ENCODE measurements around the gene THAP5. TPM values are rescaled to one million over a fixed set of nuclear protein-coding genes. Genes with fewer than 3 reads are reported as not detected.

Gene THAP5
- total RNA-seq, 1 donor, result 28.1 TPM

DNA sequence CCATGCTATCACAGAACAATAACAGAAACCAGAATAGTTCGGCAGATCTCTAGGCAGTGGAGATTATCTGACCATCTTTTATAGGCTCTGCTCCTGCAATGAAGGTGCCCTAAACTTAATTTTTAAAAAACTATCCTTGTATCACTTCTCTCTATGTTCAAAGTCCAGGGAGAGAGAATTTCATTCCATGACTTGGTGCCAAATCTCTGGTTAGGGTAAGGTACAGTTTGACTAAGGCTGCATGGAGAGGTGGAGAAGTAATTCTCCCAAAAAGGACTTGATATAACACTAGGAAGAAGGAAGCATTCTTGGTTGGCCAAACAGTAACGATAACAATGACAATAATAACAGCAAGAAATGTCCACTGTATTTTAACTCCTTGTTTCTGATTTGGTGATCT lies 40.1 kb upstream of the THAP5 start:
- TF ChIP-seq, protein P1, sequence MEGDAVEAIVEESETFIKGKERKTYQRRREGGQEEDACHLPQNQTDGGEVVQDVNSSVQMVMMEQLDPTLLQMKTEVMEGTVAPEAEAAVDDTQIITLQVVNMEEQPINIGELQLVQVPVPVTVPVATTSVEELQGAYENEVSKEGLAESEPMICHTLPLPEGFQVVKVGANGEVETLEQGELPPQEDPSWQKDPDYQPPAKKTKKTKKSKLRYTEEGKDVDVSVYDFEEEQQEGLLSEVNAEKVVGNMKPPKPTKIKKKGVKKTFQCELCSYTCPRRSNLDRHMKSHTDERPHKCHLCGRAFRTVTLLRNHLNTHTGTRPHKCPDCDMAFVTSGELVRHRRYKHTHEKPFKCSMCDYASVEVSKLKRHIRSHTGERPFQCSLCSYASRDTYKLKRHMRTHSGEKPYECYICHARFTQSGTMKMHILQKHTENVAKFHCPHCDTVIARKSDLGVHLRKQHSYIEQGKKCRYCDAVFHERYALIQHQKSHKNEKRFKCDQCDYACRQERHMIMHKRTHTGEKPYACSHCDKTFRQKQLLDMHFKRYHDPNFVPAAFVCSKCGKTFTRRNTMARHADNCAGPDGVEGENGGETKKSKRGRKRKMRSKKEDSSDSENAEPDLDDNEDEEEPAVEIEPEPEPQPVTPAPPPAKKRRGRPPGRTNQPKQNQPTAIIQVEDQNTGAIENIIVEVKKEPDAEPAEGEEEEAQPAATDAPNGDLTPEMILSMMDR (IDR thresholded peaks at IDR 0.05; ENCODE audit: insufficient read depth, low read depth, low read length), result no peak
- no peak overlapping the region for H3K4me3 ChIP-seq (ENCODE audit: low read depth, low read length)
- no peak for DNase-seq (ENCODE audit: low read depth)

DNA sequence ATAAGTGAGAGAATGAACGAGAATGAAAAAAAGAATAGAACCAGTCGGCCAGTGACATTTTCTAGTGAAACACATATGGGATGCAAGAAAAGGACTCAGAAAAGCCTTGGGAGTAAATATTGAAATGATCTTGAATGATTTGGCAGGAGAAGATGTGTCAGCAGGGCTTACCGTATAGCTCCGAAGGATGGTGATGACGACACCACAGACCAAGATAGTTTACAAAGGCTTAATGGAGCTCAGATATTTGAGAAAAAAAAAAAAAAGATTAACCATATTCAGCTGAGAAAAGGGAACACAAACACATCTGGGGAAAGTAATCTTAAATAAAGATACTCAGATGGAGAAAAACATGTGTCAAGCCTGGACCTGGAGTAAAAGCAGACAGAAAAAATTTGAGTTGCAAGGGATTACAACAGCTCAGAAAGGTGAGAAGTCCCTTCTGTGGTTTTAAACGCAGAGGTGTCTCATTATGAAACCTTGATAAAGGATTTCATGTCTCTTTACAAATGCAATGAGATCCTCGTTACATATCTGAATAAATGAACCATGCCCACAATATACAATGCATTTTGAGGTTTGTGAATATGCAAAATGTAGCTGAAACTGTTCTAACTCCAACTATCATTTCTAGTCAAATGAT lies 36.2 kb upstream of the THAP5 start:
- TF ChIP-seq, protein P1 (IDR thresholded peaks at IDR 0.05; ENCODE audit: insufficient read depth, low read depth, low read length), result no peak
- no peak overlapping the region for H3K4me3 ChIP-seq (ENCODE audit: low read depth, low read length)
- DNase-seq (ENCODE audit: low read depth), result peak; percentile 70

DNA sequence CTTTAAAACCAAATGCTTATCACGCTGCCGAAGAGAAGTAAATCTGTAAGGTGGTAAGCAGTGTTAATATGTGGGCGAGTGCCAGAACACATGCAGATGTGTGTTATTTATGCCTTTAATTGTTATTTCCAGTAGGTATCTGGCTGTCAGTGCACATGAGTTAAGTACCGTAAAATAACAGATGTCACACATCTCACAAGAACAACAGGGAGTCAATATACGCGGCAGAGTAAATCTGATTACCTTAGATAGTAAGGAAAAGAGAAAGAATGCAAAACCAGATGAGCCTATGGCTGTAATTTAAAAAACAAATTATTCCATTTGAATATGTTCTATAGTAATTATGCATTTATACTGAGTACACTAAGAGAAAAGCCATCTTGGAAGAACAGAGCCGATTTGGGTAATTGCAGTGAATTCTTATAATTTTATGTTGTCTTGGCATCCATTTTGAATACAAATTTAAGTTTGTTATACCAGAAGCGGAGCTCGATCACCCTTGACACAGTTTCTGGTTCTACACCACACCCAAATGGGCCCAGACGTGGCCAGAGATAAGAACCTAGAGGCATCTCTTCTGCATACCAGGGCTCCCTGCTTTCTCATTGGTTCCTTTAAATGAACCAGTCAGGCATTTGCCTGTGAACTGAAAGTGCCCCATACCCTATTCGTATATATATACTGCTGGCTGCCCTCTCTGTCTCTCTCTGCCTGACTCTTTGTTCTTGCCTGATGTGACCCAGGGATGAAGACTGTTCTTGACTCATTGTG lies 35.0 kb upstream of the THAP5 start:
- no peak overlapping the region for H3K4me3 ChIP-seq (ENCODE audit: low read depth, low read length)
- TF ChIP-seq, protein P1 (IDR thresholded peaks at IDR 0.05; ENCODE audit: insufficient read depth, low read depth, low read length), result no peak
- no peak for DNase-seq (ENCODE audit: low read depth)

DNA sequence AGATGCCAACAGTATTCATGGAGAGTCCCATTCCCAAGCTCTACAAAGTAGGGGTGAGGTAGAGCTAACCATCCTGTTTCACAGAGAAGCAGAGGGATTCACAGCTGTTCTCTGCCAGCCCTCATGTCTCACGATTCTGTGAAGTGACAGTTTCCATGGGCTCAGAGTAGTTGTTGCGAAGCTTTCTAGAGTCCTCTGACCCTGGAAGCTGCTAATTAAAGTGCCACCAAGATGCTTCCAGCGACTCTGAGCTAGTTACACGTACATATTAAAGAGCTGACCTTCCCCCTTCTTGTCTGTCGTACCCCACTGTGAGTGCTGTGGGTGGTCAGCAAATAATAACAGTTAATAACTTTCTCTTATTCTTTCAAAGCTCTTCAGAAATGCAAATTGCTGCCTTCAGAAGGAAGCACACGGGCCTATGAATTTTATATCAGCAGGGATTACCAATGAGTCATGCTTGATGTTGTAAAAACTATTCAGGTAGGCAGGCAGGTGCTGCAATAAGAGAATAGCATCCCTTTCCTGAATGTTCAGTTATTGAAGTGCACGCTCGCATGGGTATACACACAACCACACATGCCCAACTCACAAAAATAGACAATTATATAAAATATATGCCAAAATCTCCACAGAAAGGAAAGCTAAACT lies 34.3 kb upstream of the THAP5 start:
- TF ChIP-seq, protein P1 (IDR thresholded peaks at IDR 0.05; ENCODE audit: insufficient read depth, low read depth, low read length), result no peak
- no peak overlapping the region for H3K4me3 ChIP-seq (ENCODE audit: low read depth, low read length)

DNA sequence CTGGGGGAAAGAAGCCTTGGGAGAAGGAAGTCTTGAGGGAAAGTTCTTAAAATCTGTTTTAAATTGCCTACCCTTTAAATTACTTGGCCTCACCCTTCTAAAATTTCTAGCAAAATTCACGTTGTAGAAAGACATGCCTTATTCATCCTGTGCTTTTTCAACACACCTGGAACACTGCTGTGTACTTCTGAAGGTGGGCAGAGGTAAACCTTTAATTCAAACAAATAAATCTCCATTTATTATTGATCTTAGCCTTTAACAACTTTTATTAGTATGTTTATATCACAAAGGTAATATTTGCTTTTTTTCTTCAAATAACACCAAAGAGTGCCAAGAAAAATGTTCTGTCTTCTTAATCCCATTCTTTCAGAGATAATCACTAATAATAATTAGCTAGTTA lies 30.9 kb upstream of the THAP5 start:
- no peak for DNase-seq (ENCODE audit: low read depth)
- H3K4me3 ChIP-seq (ENCODE audit: low read depth, low read length), result no peak overlapping the region
- TF ChIP-seq, protein P1 (IDR thresholded peaks at IDR 0.05; ENCODE audit: insufficient read depth, low read depth, low read length), result no peak

More for the DNA sequence above, 34.3 kb upstream of the THAP5 start:
- no peak for DNase-seq (ENCODE audit: low read depth)

DNA sequence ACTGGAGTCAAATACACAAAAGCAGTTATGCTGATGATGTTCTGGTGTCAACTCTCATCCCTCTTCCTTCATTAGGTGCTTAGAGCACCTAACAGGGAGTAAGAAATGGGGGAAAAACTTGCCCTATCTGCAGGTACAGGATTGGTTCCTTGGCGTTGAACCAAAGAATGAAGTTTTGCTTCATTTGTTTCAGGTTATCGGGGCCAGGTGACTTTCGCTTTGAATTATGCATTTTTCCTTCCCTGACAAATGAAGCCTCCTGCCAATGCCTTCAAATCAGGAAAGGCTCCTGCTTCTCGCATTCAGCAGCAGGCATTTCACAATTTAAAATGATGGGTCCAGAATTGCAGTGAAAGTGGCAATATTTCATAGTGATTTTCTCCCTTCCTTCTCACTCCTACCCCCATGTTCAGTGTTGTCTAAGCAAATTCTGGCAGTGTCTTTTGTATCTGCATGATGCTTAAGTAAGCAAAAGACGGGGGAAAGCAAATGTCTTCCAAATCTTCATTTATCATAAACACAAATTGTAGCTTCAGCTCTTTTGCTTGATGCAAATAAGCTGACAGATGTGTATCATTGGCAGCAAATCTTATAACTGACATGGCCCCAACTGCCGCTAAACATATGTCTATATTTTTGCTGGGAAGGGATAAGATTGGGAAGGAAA lies 29.5 kb upstream of the THAP5 start:
- no peak for DNase-seq (ENCODE audit: low read depth)
- TF ChIP-seq, protein P1 (IDR thresholded peaks at IDR 0.05; ENCODE audit: insufficient read depth, low read depth, low read length), result no peak
- H3K4me3 ChIP-seq (ENCODE audit: low read depth, low read length), result no peak overlapping the region

All from fibroblast of villous mesenchyme (primary cell).